ENCODE results near the gene DNPEP.

Gene DNPEP

GRCh38 chr2:219356834-219357233 is 30.9 kb downstream of the DNPEP start:
- no peak for DNase-seq

- DNase-seq, result no peak
Measured at GRCh38 chr2:219354582-219354981, 33.1 kb downstream of the DNPEP start.

- DNase-seq, result no peak
Measured at GRCh38 chr2:219353129-219353528, 34.6 kb downstream of the DNPEP start.

- DNase-seq, result peak; percentile 46 to 63
Measured at GRCh38 chr2:219352448-219353023, 35.2 kb downstream of the DNPEP start.

- DNase-seq, result no peak
Measured at GRCh38 chr2:219350710-219351221, 36.9 kb downstream of the DNPEP start.

GRCh38 chr2:219350215-219350614 is 37.5 kb downstream of the DNPEP start:
- no peak for DNase-seq

GRCh38 chr2:219344751-219345430 is 42.8 kb downstream of the DNPEP start:
- DNase-seq, result no peak

- DNase-seq, result no peak
Measured at GRCh38 chr2:219335373-219335786, 52.3 kb downstream of the DNPEP start.

- no peak for DNase-seq
Measured at GRCh38 chr2:219334076-219334475, 53.6 kb downstream of the DNPEP start.

GRCh38 chr2:219332542-219332941 is 55.2 kb downstream of the DNPEP start, which contains the start of gene RESP18:
TSS of gene RESP18 (minus strand) at chr2:219332744.
- no peak for DNase-seq

- DNase-seq, result no peak
Measured at GRCh38 chr2:219331560-219332213, 56.0 kb downstream of the DNPEP start.

- no peak for DNase-seq
Measured at GRCh38 chr2:219327719-219328118, 60.0 kb downstream of the DNPEP start.

GRCh38 chr2:219325657-219326315 is 61.9 kb downstream of the DNPEP start:
- DNase-seq, result no peak

- no peak for DNase-seq
Measured at GRCh38 chr2:219325136-219325535, 62.6 kb downstream of the DNPEP start.

GRCh38 chr2:219323434-219323833 is 64.3 kb downstream of the DNPEP start:
- no peak for DNase-seq
